Coronary artery (tissue), 2 donors: Measurements from ENCODE around the gene ADGRD1.

ENCODE experiments used
- DNase-seq: peaks from one replicate; pipeline ENCODE4 v3.0.0-alpha.2; 2017; ENCODE audit warnings: low spot score
- H3K27ac ChIP-seq, 2 donors: fragments of 200-600 bp; sonication (generic); one replicate each; pipeline ENCODE4 v1.5.1; 2016 to 2019
- H3K4me3 ChIP-seq: fragments of 200-600 bp; sonication (generic); 2 replicates; pipeline ENCODE4 v1.5.1; 2016; ENCODE audit warnings: mild to moderate bottlenecking, moderate library complexity
- CTCF ChIP-seq: fragments of 200-600 bp; sonication (generic); IDR thresholded peaks from one replicate; pipeline ENCODE4 v1.5.1; 2019; ENCODE audit warnings: antibody characterized with exemption

The ADGRD1 gene

GRCh38 chr12:130970908-130971233 lies 17.2 kb downstream of the ADGRD1 start:
- H3K4me3 ChIP-seq, result no peak overlapping the region
- no peak overlapping the region for H3K27ac ChIP-seq
- peak; percentile 24 for DNase-seq
- no peak for TF ChIP-seq CTCF

- peak; percentile 43 for DNase-seq
- Histone ChIP-seq H3K4me3 (no peak overlapping the region), H3K27ac (peak overlapping the region in 1 of 2 donors; percentile 20)
- no peak for TF ChIP-seq CTCF
These were observed 18.3 kb downstream of the ADGRD1 start for GRCh38 chr12:130971925-130972585.

- Histone ChIP-seq H3K4me3 (no peak overlapping the region), H3K27ac (peak overlapping the region in 1 of 2 donors; percentile 20)
- peak; percentile 2 for DNase-seq
- TF ChIP-seq CTCF, result no peak
These were observed 18.9 kb downstream of the ADGRD1 start for GRCh38 chr12:130972586-130972950.

GRCh38 chr12:130973109-130973508 lies 19.4 kb downstream of the ADGRD1 start:
- H3K27ac ChIP-seq, result peak overlapping the region in 1 of 2 donors; percentile 20

GRCh38 chr12:130973906-130974305 lies 20.2 kb downstream of the ADGRD1 start:
- TF ChIP-seq CTCF, result no peak
- Histone ChIP-seq H3K27ac (no peak overlapping the region), H3K4me3 (no peak overlapping the region)
- DNase-seq, result peak; percentile 72

More at GRCh38 chr12:130973109-130973508, 19.4 kb downstream of the ADGRD1 start:
- TF ChIP-seq CTCF, result no peak
- H3K4me3 ChIP-seq, result no peak overlapping the region
- DNase-seq, result no peak

GRCh38 chr12:130975116-130975515 lies 21.4 kb downstream of the ADGRD1 start:
- no peak overlapping the region for H3K4me3 ChIP-seq
- no peak overlapping the region for H3K27ac ChIP-seq
- no peak for TF ChIP-seq CTCF
- DNase-seq, result peak; percentile 62

GRCh38 chr12:130976171-130976720 lies 22.5 kb downstream of the ADGRD1 start:
- DNase-seq, result peak; percentile 47
- TF ChIP-seq CTCF, result no peak
- Histone ChIP-seq H3K4me3 (no peak overlapping the region), H3K27ac (no peak overlapping the region)
